Activated T-cell treated with anti-CD3 and anti-CD28 coated beads for 24 hours (primary cell): ENCODE data around the gene NOTCH3.

Source experiments
- DNase-seq: peaks from one replicate; pipeline ENCODE4 v3.0.0-alpha.2; 2020; ENCODE audit warnings: low read depth

Gene NOTCH3

GRCh38 chr19:15195371-15196334 is 5.1 kb downstream of the NOTCH3 start:
- DNase-seq, result no peak

- DNase-seq, result no peak
These were observed 5.9 kb downstream of the NOTCH3 start for GRCh38 chr19:15194938-15195337.

GRCh38 chr19:15191982-15192381 is 8.8 kb downstream of the NOTCH3 start:
- no peak for DNase-seq

GRCh38 chr19:15191514-15191913 is 9.3 kb downstream of the NOTCH3 start:
- DNase-seq, result no peak

- DNase-seq, result no peak
These were observed 11.9 kb downstream of the NOTCH3 start for GRCh38 chr19:15188851-15189250.

- no peak for DNase-seq
These were observed 13.5 kb downstream of the NOTCH3 start for GRCh38 chr19:15187026-15188007.

- no peak for DNase-seq
These were observed 15.6 kb downstream of the NOTCH3 start for GRCh38 chr19:15185188-15185587.

- DNase-seq, result no peak
These were observed 16.0 kb downstream of the NOTCH3 start for GRCh38 chr19:15184776-15185175.

GRCh38 chr19:15181394-15181793 is 19.4 kb downstream of the NOTCH3 start:
- DNase-seq, result no peak

GRCh38 chr19:15180451-15181390 is 20.1 kb downstream of the NOTCH3 start:
- no peak for DNase-seq

GRCh38 chr19:15178629-15179308 is 22.0 kb downstream of the NOTCH3 start:
- DNase-seq, result no peak

GRCh38 chr19:15177269-15178116 is 23.3 kb downstream of the NOTCH3 start:
- peak; percentile 78 for DNase-seq

GRCh38 chr19:15175609-15176008 is 25.2 kb downstream of the NOTCH3 start:
- DNase-seq, result no peak

GRCh38 chr19:15173746-15174404 is 26.9 kb downstream of the NOTCH3 start:
- DNase-seq, result no peak

GRCh38 chr19:15170345-15170744 is 30.4 kb downstream of the NOTCH3 start:
- no peak for DNase-seq

GRCh38 chr19:15169541-15170285 is 31.1 kb downstream of the NOTCH3 start:
- no peak for DNase-seq

- DNase-seq, result no peak
These were observed 34.1 kb downstream of the NOTCH3 start for GRCh38 chr19:15166700-15167099.
